T-helper 1 cell treated with Interleukin-12 subunit alpha and Interleukin-12 subunit beta and Interleukin-4 antibody, amounts not matched to agents 30 μg/mL and 1 μg/mL, for 36 hours (primary cell): Measurements from ENCODE around the gene PARN.

Experiments
- H3K27ac Mint-ChIP-seq: one replicate; pipeline ENCODE4 v1.8.0; 2021; ENCODE audit warnings: mild to moderate bottlenecking, mixed read lengths
- H3K27me3 Mint-ChIP-seq: one replicate; pipeline ENCODE4 v1.8.0; 2021; ENCODE audit warnings: low read depth, mixed read lengths
- H3K36me3 Mint-ChIP-seq: one replicate; pipeline ENCODE4 v1.8.0; 2021; ENCODE audit warnings: low read depth, mixed read lengths
- H3K4me1 Mint-ChIP-seq: one replicate; pipeline ENCODE4 v1.8.0; 2021; ENCODE audit warnings: low read depth, mixed read lengths
- H3K4me3 Mint-ChIP-seq: one replicate; pipeline ENCODE4 v1.8.0; 2021; ENCODE audit warnings: mild to moderate bottlenecking, moderate library complexity, mixed read lengths
- H3K9me3 Mint-ChIP-seq: one replicate; pipeline ENCODE4 v1.8.0; 2021; ENCODE audit warnings: mixed read lengths

PARN gene

GRCh38 chr16:14511800-14512135 is 118.3 kb downstream of the PARN start:
- Mint-ChIP-seq H3K9me3 (no peaks in the 10 kb centered on the region), H3K27me3 (no peaks in the 10 kb centered on the region)

DNA sequence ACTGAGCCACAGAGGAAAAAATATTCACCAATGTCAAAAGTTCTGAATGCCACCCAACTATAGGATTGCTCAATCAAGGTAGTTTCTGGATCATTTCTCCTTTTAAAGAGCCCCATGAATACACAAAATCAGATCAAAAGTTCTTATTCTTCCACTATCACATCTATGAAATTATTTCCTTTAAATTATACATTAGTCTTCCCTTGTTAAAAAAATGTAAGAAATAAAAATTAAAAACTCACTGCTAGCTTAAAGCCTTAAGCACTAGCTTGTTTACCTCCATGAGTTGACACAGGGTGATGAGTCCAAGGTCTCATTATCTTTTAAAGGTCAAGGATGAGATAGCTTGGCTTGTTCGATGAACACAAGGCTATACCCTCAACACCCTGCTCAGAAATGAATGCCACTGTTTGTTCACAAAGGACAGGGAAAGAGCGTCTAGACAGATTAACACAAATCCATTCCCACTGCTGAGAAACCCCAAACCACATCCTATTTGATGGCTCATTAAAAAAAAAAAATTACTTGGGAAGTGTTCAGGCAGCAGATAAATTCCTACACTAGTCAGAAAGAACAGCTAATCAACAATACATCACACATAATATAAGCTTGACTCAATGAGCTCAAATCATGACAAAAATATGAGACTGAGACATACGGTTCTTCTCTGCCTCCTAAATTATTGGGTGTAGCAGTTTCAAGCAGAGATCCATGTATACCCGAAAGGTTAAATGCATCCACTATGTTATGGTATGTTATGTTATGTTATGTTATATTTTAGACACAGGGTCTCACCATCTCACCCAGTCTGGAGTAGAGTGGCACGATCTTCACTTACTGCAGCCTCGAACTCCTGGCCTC is 118.9 kb downstream of the PARN start:
- Mint-ChIP-seq H3K9me3 (no peaks in the 10 kb centered on the region), H3K4me3 (no peak overlapping the region), H3K27ac (no peak overlapping the region), H3K36me3 (peaks cover 5% of the 10 kb centered on the region), H3K4me1 (peaks cover 2% of the 10 kb centered on the region), H3K27me3 (no peaks in the 10 kb centered on the region)

More at GRCh38 chr16:14511800-14512135, 118.3 kb downstream of the PARN start:
- H3K4me3 Mint-ChIP-seq: no peak overlapping the region
- H3K4me1 Mint-ChIP-seq: peaks cover 2% of the 10 kb centered on the region
- H3K36me3 Mint-ChIP-seq: peaks cover 5% of the 10 kb centered on the region
- H3K27ac Mint-ChIP-seq: no peak overlapping the region

- Mint-ChIP-seq H3K9me3 (no peaks in the 10 kb centered on the region), H3K27me3 (no peaks in the 10 kb centered on the region), H3K27ac (no peak overlapping the region), H3K4me3 (no peak overlapping the region), H3K4me1 (peaks cover 2% of the 10 kb centered on the region), H3K36me3 (peaks cover 5% of the 10 kb centered on the region)
Measured at GRCh38 chr16:14510581-14510938, 119.5 kb downstream of the PARN start.

GRCh38 chr16:14509675-14510132 is 120.4 kb downstream of the PARN start:
- H3K27me3 Mint-ChIP-seq: no peaks in the 10 kb centered on the region
- peaks cover 5% of the 10 kb centered on the region for H3K36me3 Mint-ChIP-seq
- H3K27ac Mint-ChIP-seq: no peak overlapping the region

DNA sequence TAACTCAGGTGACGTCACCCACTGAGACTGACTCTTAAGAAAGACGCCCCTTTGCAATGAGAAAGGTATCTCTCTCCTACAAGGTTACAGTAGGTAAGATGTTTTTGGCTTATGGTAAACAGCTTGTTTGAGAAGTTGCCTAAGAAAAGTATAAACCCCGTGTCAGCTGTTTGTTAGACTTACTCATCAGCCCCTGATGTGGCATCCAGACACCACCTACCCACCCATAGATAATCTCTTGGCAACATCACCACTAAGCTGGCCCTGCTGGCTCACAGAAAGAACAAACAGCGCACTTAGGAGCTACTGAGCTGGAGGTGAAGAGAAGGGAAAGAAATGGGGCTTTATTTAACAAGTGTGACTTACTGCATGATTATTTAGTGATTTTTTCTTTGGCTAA is 121.0 kb downstream of the PARN start:
- Mint-ChIP-seq H3K27ac (no peak overlapping the region), H3K27me3 (no peaks in the 10 kb centered on the region), H3K4me3 (no peak overlapping the region), H3K9me3 (no peaks in the 10 kb centered on the region), H3K36me3 (peaks cover 5% of the 10 kb centered on the region), H3K4me1 (peaks cover 2% of the 10 kb centered on the region)

More at GRCh38 chr16:14509675-14510132, 120.4 kb downstream of the PARN start:
- Mint-ChIP-seq H3K9me3 (no peaks in the 10 kb centered on the region), H3K4me3 (no peak overlapping the region), H3K4me1 (peaks cover 2% of the 10 kb centered on the region)

DNA sequence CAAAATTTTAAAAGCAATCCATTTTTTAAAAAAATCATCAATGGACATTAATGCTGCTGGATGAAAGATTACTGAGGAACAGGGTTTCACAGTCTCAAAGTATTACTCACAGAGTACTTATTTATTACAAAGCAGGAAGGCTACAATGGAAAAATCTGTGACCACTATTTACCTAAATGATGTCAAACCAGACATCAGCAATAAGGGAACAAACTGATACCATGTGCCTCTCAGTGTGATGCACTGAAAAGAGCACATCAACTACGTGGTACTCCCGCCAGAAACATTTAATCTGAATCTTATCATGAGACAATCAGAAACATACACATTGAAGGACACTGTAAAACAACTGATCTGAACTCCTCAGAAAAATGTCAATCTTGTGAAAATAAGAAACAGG is 124.2 kb downstream of the PARN start:
- Mint-ChIP-seq H3K4me1 (peaks cover 14% of the 10 kb centered on the region), H3K4me3 (no peak overlapping the region), H3K27ac (no peak overlapping the region), H3K9me3 (no peaks in the 10 kb centered on the region), H3K27me3 (no peaks in the 10 kb centered on the region), H3K36me3 (no peaks in the 10 kb centered on the region)

DNA sequence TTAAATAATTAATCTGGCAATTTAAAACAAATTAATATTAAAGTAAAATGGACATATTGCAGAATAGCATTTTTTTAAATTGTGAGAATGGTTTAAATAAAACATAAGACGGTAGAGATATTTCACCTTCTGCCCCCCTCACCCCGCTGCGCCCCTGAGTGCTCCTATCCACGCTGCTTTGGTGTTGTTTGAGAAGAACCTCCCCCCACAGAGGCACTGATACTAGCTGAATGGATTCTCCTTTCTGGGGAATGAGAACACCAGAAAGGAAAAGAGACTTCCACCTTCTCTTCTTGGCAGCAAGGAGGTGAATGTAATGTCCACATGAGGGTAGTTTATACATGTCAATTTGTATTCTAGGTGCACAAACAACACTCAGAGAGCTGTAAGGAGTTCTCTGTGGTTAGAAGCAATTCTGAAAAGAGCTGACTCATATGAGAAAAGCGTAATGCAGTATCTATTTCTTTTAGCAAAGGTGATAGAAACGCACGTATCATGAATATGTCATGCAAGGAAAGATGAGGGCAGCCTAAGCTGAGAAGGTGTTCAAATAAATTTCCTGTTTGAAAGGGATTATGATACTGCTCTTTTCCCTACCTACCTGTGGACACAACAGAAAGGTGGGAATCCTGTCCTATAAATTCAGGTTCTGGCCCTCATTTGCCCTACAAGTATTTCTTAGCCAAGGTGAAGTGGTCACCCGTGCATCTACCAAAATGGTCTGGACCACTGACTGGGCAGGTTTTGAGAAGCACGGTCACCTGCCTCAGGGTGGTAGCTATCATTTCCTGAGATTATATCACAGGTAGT is 126.9 kb downstream of the PARN start:
- Mint-ChIP-seq H3K4me3 (no peak overlapping the region), H3K27ac (no peak overlapping the region), H3K36me3 (peaks cover 2% of the 10 kb centered on the region), H3K4me1 (peaks cover 14% of the 10 kb centered on the region), H3K27me3 (no peaks in the 10 kb centered on the region), H3K9me3 (no peaks in the 10 kb centered on the region)

DNA sequence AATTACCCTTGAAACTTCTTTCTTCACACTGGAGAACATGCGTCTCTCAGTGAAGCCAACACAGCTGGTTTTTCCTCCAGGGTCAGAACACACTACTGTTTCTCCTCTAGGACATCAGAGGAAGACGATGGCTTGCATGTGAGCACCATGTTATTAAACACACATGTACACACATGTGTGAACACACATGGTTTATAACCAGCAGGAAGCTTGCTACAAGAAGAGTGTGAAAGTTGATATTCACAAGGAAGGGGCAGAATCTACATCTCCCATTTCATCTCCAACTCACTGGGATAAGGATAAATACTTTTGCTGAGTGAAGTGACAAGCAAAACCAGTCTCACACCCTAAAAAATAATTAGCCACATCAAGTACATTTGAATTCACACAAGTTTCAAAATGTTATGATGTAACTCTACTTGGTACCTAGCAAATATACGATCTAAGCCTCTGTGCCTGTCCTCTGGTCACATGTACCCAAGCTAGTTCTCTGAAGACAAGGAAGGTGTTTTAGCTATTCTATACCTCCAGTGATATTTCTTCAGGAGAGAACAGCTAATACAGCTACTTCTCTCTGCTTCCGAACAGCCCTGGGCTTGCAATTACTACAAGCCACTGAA is 127.7 kb downstream of the PARN start:
- Mint-ChIP-seq H3K4me3 (no peak overlapping the region), H3K4me1 (peaks cover 14% of the 10 kb centered on the region), H3K27ac (no peak overlapping the region), H3K27me3 (no peaks in the 10 kb centered on the region), H3K36me3 (peaks cover 2% of the 10 kb centered on the region), H3K9me3 (no peaks in the 10 kb centered on the region)

- no peak overlapping the region for H3K27ac Mint-ChIP-seq
- no peaks in the 10 kb centered on the region for H3K27me3 Mint-ChIP-seq
- H3K4me3 Mint-ChIP-seq: no peak overlapping the region
- H3K36me3 Mint-ChIP-seq: peaks cover 2% of the 10 kb centered on the region
- peaks cover 14% of the 10 kb centered on the region for H3K4me1 Mint-ChIP-seq
- H3K9me3 Mint-ChIP-seq: no peaks in the 10 kb centered on the region
Measured at GRCh38 chr16:14501331-14502255, 128.5 kb downstream of the PARN start.

DNA sequence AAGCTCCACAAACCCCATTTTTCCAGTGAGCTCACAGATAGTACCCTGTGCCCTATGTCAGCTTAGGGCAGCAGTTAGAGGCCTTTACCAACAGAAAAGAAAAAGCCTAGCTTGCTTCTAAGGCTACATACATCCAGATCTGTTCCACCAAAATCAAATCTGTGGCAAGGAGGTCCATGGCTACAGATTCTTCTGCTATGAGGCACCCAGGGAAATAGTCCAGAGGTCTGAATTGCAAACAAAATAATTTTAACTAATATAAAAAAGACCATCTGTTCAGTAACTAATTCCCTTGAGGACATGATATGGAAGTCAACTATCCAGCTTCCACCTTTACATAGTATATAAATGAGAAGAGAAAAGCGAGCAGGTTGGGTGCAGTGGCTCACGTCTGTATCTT is 129.3 kb downstream of the PARN start:
- Mint-ChIP-seq H3K9me3 (no peaks in the 10 kb centered on the region), H3K4me3 (no peak overlapping the region), H3K27ac (no peak overlapping the region), H3K27me3 (no peaks in the 10 kb centered on the region), H3K4me1 (peaks cover 14% of the 10 kb centered on the region), H3K36me3 (peaks cover 2% of the 10 kb centered on the region)

- H3K27me3 Mint-ChIP-seq: no peaks in the 10 kb centered on the region
- no peak overlapping the region for H3K4me3 Mint-ChIP-seq
- H3K4me1 Mint-ChIP-seq: peaks cover 16% of the 10 kb centered on the region
- H3K9me3 Mint-ChIP-seq: no peaks in the 10 kb centered on the region
- H3K36me3 Mint-ChIP-seq: peaks cover 3% of the 10 kb centered on the region
- H3K27ac Mint-ChIP-seq: no peak overlapping the region
Measured at GRCh38 chr16:14499110-14499509, 130.9 kb downstream of the PARN start.

DNA sequence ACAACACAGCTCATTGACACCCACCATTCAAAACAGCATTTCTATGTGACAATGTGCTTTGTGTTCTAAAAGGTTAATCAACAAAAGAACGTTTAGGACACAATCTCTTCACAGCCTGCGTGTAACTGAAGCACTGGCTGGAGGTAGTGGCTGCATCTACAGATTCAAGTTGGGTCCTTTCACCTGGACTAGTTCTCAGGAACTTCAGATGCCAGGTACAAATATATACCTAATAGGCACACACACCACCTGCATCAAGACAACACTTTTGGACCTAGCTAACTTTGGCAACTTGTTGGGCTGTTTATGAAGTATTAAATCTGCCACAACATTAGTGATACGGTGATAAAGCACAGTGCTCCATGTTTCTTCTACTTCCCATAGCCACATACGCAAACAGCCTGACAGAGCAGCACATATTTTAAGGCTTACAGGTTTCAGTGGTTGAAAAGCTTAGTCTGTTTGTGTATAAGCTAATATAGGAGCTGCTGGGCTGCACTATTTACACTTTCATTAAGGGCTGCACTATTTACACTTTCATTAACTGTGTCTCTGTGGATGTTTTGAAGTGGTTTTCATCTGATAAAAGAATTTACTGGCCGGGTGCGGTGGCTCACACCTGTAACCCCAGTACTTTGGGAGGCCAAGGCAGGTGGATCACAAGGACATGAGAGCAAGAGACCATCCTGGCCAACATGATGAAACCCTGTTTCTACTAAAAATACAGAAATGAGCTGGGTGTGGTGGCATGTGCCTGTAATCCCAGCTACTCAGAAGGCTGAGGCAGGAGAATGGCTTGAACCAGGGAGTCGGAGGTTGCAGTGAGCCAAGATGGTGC is 132.6 kb downstream of the PARN start:
- Mint-ChIP-seq H3K27ac (no peak overlapping the region), H3K36me3 (peaks cover 3% of the 10 kb centered on the region), H3K4me1 (peaks cover 15% of the 10 kb centered on the region), H3K27me3 (no peaks in the 10 kb centered on the region), H3K4me3 (no peak overlapping the region), H3K9me3 (no peaks in the 10 kb centered on the region)

GRCh38 chr16:14496786-14497185 is 133.3 kb downstream of the PARN start:
- H3K27me3 Mint-ChIP-seq: no peaks in the 10 kb centered on the region
- peaks cover 3% of the 10 kb centered on the region for H3K36me3 Mint-ChIP-seq
- H3K4me3 Mint-ChIP-seq: no peak overlapping the region
- H3K9me3 Mint-ChIP-seq: no peaks in the 10 kb centered on the region
- peaks cover 13% of the 10 kb centered on the region for H3K4me1 Mint-ChIP-seq
- no peak overlapping the region for H3K27ac Mint-ChIP-seq
